Fibroblast of lung (primary cell): Measurements from ENCODE around the gene ATP6V0A1. TPM values are rescaled to one million over a fixed set of nuclear protein-coding genes. Genes with fewer than 3 reads are reported as not detected.

ENCODE experiments used
- DNase-seq, 2 donors: peaks; one replicate each; pipeline versions ENCODE4 v3.0.0 to v3.0.0-alpha.2; 2010; ENCODE audit warnings: low read depth in 2 of 2
- H2AFZ ChIP-seq: 2 replicates; pipeline ENCODE4 v1.5.1; 2012; ENCODE audit warnings: low read length, control low read depth, inconsistent platforms
- H3K27ac ChIP-seq: 2 replicates; pipeline ENCODE4 v1.5.1; 2011; ENCODE audit warnings: low read length, control low read depth; ENCODE audit not compliant: insufficient read depth
- H3K27me3 ChIP-seq: 2 replicates; pipeline ENCODE4 v1.5.1; 2011; ENCODE audit warnings: mild to moderate bottlenecking, low read length; ENCODE audit not compliant: control insufficient read depth, insufficient read depth
- H3K36me3 ChIP-seq: 2 replicates; pipeline ENCODE4 v1.5.1; 2011; ENCODE audit warnings: low read length; ENCODE audit not compliant: control insufficient read depth, insufficient read depth
- H3K4me1 ChIP-seq: 2 replicates; pipeline ENCODE4 v1.5.1; 2011; ENCODE audit warnings: low read length; ENCODE audit not compliant: control insufficient read depth, insufficient read depth; ENCODE audit errors: extremely low read depth
- H3K4me2 ChIP-seq: 2 replicates; pipeline ENCODE4 v1.5.1; 2011; ENCODE audit warnings: low read length, control low read depth; ENCODE audit not compliant: insufficient read depth; ENCODE audit errors: extremely low read depth
- H3K4me3 ChIP-seq, 4 experiments: fragments of 200-600 bp in 1 of 4; sonication (generic) in 1 of 4; replicated peaks in 1 of 4; 2 replicates each; pipeline ENCODE4 v1.5.1; 2011 to 2016; ENCODE audit warnings: low read length in 4 of 4, low read depth in 3 of 4, mild to moderate bottlenecking in 3 of 4, control low read depth in 2 of 4, inconsistent platforms in 1 of 4, mixed read lengths in 1 of 4; ENCODE audit not compliant: insufficient read depth in 1 of 4; ENCODE audit errors: control extremely low read depth in 1 of 4
- H3K79me2 ChIP-seq: 2 replicates; pipeline ENCODE4 v1.5.1; 2012; ENCODE audit warnings: mild to moderate bottlenecking, low read length, inconsistent platforms; ENCODE audit not compliant: control insufficient read depth, insufficient read depth
- H3K9ac ChIP-seq: 2 replicates; pipeline ENCODE4 v1.5.1; 2011; ENCODE audit warnings: mild to moderate bottlenecking, low read length, control low read depth; ENCODE audit not compliant: insufficient read depth
- H3K9me3 ChIP-seq: 2 replicates; pipeline ENCODE4 v1.5.1; 2012; ENCODE audit warnings: low read depth, low read length; ENCODE audit not compliant: control insufficient read depth, insufficient read depth
- H4K20me1 ChIP-seq: 2 replicates; pipeline ENCODE4 v1.5.1; 2011; ENCODE audit warnings: low read length; ENCODE audit not compliant: control insufficient read depth, insufficient read depth; ENCODE audit errors: extremely low read depth
- CTCF ChIP-seq, 2 donors: IDR thresholded peaks in 1 of 2; conservative IDR thresholded peaks in 1 of 2; 1 replicate in 1 of 2; 2 replicates in 1 of 2; pipeline ENCODE4 v1.5.1; 2011 to 2012; ENCODE audit warnings: low read length in 2 of 2, control low read depth in 1 of 2, inconsistent platforms in 1 of 2, low read depth in 1 of 2, mild to moderate bottlenecking in 1 of 2
- EZH2 ChIP-seq: IDR thresholded peaks from 2 replicates; pipeline ENCODE4 v1.5.1; 2012; ENCODE audit warnings: low read length, control low read depth, mild to moderate bottlenecking; ENCODE audit errors: missing control alignments
- polyA plus RNA-seq, 2 donors: library from polyadenylated mRNA; depleted of rRNA in 1 of 2; stranded (reverse) in 1 of 2; unstranded in 1 of 2; fragments of >200 nt; gene quantifications; 2 replicates each; pipeline ENCODE4 v1.2.1, GENCODE V29; 2011 to 2012; ENCODE audit warnings: missing spikeins in 1 of 2
- total RNA-seq: library from RNA; depleted of rRNA; stranded (reverse); fragments of >200 nt; gene quantifications from 2 replicates; pipeline ENCODE4 v1.2.1, GENCODE V29; 2014

ATP6V0A1 gene
- total and polyA plus RNA-seq, 2 donors (not counting 1 experiment from before 2014, with no cell fraction given), result 26.7 to 65.7 TPM

DNA sequence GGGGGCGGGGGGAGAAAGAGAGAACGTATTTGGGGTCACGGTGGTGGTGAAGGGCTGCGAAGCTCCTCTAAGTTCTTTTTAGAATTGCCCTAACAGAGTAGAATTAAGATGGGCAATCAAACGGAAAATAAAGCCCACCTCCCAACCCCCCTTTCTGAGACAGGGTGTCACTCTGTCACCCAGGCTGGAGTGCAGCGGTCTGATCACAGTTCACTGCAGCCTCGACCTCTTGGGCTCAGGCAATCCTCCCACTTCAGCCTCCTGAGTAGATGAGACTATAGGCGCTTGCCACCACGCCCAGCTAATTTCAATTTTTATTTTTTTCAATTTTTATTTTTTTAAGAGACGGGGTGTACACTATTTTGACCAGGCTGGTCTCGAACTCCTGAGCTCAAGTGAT, 34.9 kb upstream of the ATP6V0A1 start:
- peak overlapping the region; percentile 46 to 100 (median 73) for H3K4me3 ChIP-seq
- H3K4me1 ChIP-seq, result peaks cover 10% of the 10 kb centered on the region
- peak overlapping the region; percentile 97 for H3K27ac ChIP-seq
- H3K9ac ChIP-seq, result no peak overlapping the region
- H2AFZ ChIP-seq, result no peak overlapping the region
- DNase-seq, result no peak
- H3K4me2 ChIP-seq, result peak overlapping the region; percentile 65
- H4K20me1 ChIP-seq, result peaks cover 3% of the 10 kb centered on the region
- no peak for TF ChIP-seq CTCF (conservative IDR thresholded peaks at IDR 0.05 in 1 of 2, IDR thresholded peaks at IDR 0.05 in 1 of 2; ENCODE audit: low read depth in 1 of 2, low read length in 2 of 2)
- peaks cover 45% of the 10 kb centered on the region for H3K79me2 ChIP-seq
- no peaks in the 10 kb centered on the region for H3K36me3 ChIP-seq
- H3K27me3 ChIP-seq, result no peaks in the 10 kb centered on the region
- H3K9me3 ChIP-seq, result no peaks in the 10 kb centered on the region

DNA sequence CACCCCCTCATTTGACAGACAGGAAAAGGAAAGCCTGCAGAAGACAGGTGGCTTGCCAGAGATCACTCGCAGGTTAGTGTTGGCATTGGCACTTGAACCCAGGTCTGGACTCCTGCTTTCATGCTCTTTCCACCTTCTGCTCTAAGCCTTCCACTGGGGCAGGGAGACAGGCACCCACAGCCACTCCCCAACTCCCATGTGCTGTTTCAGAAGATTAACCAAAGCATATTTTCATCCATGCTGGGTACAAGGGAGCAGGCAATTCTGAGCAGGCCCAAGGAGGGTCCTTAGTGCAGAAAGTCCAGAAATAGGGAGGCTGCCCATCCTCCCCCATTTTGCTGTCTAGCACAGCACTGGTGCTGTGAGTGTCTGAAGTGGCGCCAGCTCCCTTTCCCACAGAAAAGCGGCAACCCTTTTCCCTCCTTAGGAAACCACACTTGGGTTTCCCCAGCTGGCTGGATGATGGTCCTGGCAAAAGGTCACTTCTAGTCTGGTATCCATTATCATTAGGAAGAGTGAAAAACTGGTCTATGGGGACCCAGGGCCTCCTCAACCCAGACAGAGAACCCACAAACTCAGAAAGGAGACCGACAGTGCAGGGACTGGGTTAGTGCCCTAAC, 33.6 kb upstream of the ATP6V0A1 start:
- TF ChIP-seq CTCF (conservative IDR thresholded peaks at IDR 0.05 in 1 of 2, IDR thresholded peaks at IDR 0.05 in 1 of 2; ENCODE audit: low read depth in 1 of 2, low read length in 2 of 2) (no peak), EZH2 (no peak)
- Histone ChIP-seq H3K79me2 (peaks cover 31% of the 10 kb centered on the region), H3K4me3 (no peak overlapping the region), H3K4me1 (peaks cover 11% of the 10 kb centered on the region), H2AFZ (no peak overlapping the region), H3K9ac (no peak overlapping the region), H3K4me2 (no peak overlapping the region), H3K27me3 (no peaks in the 10 kb centered on the region), H4K20me1 (no peaks in the 10 kb centered on the region), H3K9me3 (no peaks in the 10 kb centered on the region), H3K36me3 (no peaks in the 10 kb centered on the region), H3K27ac (no peak overlapping the region)
- DNase-seq, result peak in 1 of 2 donors; percentile 35

GRCh38 chr17:42428141-42428944, 30.3 kb upstream of the ATP6V0A1 start:
- peak; percentile 95 to 98 for DNase-seq
- H2AFZ ChIP-seq, result no peak overlapping the region
- no peaks in the 10 kb centered on the region for H3K27me3 ChIP-seq

More at GRCh38 chr17:42428141-42428944, 30.3 kb upstream of the ATP6V0A1 start:
- H4K20me1 ChIP-seq, result no peaks in the 10 kb centered on the region
- peaks cover 9% of the 10 kb centered on the region for H3K4me1 ChIP-seq
- H3K4me3 ChIP-seq, result no peak overlapping the region
- peak overlapping the region; percentile 62 for H3K27ac ChIP-seq
- peak overlapping the region; percentile 30 for H3K4me2 ChIP-seq
- peak; percentile 81 to 87 for TF ChIP-seq CTCF (conservative IDR thresholded peaks at IDR 0.05 in 1 of 2, IDR thresholded peaks at IDR 0.05 in 1 of 2; ENCODE audit: low read depth in 1 of 2, low read length in 2 of 2)
- no peak for TF ChIP-seq EZH2
- peaks cover 2% of the 10 kb centered on the region for H3K79me2 ChIP-seq
- no peaks in the 10 kb centered on the region for H3K9me3 ChIP-seq
- no peaks in the 10 kb centered on the region for H3K36me3 ChIP-seq
- H3K9ac ChIP-seq, result no peak overlapping the region
